Liver (tissue), 9 donors: ENCODE data around the gene BMS1. TPM values are rescaled to one million over a fixed set of nuclear protein-coding genes. Genes with fewer than 3 reads are reported as not detected.

Experiments
- DNase-seq: peaks from one replicate; pipeline ENCODE4 v3.0.0-alpha.2; 2017; ENCODE audit warnings: low spot score
- H3K27ac ChIP-seq, 2 donors: one replicate each; pipeline ENCODE4 v1.7.0; 2013; ENCODE audit warnings: inconsistent platforms in 2 of 2, low read length in 2 of 2, control low read depth in 1 of 2, low read depth in 1 of 2, mild to moderate bottlenecking in 1 of 2
- H3K27me3 ChIP-seq, 4 donors: one replicate each; pipeline versions ENCODE4 v1.6.1 to v1.7.0; 2013; ENCODE audit warnings: low read length in 3 of 4, inconsistent platforms in 1 of 4, mild to moderate bottlenecking in 1 of 4, moderate library complexity in 1 of 4; ENCODE audit not compliant: control insufficient read depth in 4 of 4, insufficient read depth in 4 of 4
- H3K36me3 ChIP-seq, 4 donors: one replicate each; pipeline versions ENCODE4 v1.6.1 to v1.7.0; 2013; ENCODE audit warnings: low read length in 3 of 4, mild to moderate bottlenecking in 3 of 4, low read depth in 1 of 4, moderate library complexity in 1 of 4; ENCODE audit not compliant: control insufficient read depth in 4 of 4, insufficient read depth in 3 of 4
- H3K4me1 ChIP-seq, 4 donors: one replicate each; pipeline versions ENCODE4 v1.6.1 to v1.7.0; 2013; ENCODE audit warnings: low read length in 3 of 4, mild to moderate bottlenecking in 3 of 4, moderate library complexity in 1 of 4; ENCODE audit not compliant: control insufficient read depth in 4 of 4, insufficient read depth in 4 of 4
- H3K4me3 ChIP-seq, 3 donors: one replicate each; pipeline versions ENCODE4 v1.6.1 to v1.7.0; 2013; ENCODE audit warnings: low read length in 3 of 3, control low read depth in 1 of 3, low read depth in 1 of 3, mild to moderate bottlenecking in 1 of 3
- H3K9ac ChIP-seq, 2 donors: one replicate each; pipeline ENCODE4 v1.7.0; 2013; ENCODE audit warnings: low read length in 2 of 2, mild to moderate bottlenecking in 2 of 2, moderate library complexity in 2 of 2, control low read depth in 1 of 2, low read depth in 1 of 2
- H3K9me3 ChIP-seq, 4 donors: one replicate each; pipeline versions ENCODE4 v1.6.1 to v1.7.0; 2013; ENCODE audit warnings: low read length in 3 of 4; ENCODE audit not compliant: control insufficient read depth in 4 of 4
- EGR1 ChIP-seq, 2 donors: IDR thresholded peaks; 2 replicates each; pipeline ENCODE4 v1.6.1; 2016 to 2018; ENCODE audit warnings: antibody characterized with exemption in 2 of 2, low read depth in 2 of 2
- FOXA1 ChIP-seq: IDR thresholded peaks from 2 replicates; pipeline ENCODE4 v1.6.1; 2016; ENCODE audit warnings: antibody characterized with exemption
- GABPA ChIP-seq, 2 donors: IDR thresholded peaks in 1 of 2; conservative IDR thresholded peaks in 1 of 2; 2 replicates each; pipeline ENCODE4 v1.6.1; 2016; ENCODE audit warnings: antibody characterized with exemption in 2 of 2, mild to moderate bottlenecking in 1 of 2, moderate library complexity in 1 of 2
- HNF4A ChIP-seq, 2 donors: conservative IDR thresholded peaks; 2 replicates each; pipeline ENCODE4 v1.6.1; 2016; ENCODE audit warnings: antibody characterized with exemption in 2 of 2, mild to moderate bottlenecking in 2 of 2
- HNF4G ChIP-seq: IDR thresholded peaks from 2 replicates; pipeline ENCODE4 v1.6.1; 2016; ENCODE audit warnings: antibody characterized with exemption
- JUND ChIP-seq, 2 donors: IDR thresholded peaks; 2 replicates each; pipeline ENCODE4 v1.6.1; 2016; ENCODE audit warnings: antibody characterized with exemption in 2 of 2
- RAD21 ChIP-seq, 2 donors: IDR thresholded peaks; 2 replicates each; pipeline ENCODE4 v1.6.1; 2016; ENCODE audit warnings: antibody characterized with exemption in 2 of 2, mild to moderate bottlenecking in 2 of 2
- RXRA ChIP-seq, 2 donors: IDR thresholded peaks; 2 replicates each; pipeline ENCODE4 v1.6.1; 2017 to 2018; ENCODE audit warnings: antibody characterized with exemption in 2 of 2, mild to moderate bottlenecking in 1 of 2
- TAF1 ChIP-seq: conservative IDR thresholded peaks from 2 replicates; pipeline ENCODE4 v1.6.1; 2016; ENCODE audit warnings: antibody characterized with exemption, mild to moderate bottlenecking
- WGBS: extraction: QIAGEN DNeasy Blood & Tissue Kit; methylation state at CpG from one replicate; pipeline ENCODE4 v1.1.7; 2013; 5-methylcytosine and 5-hydroxymethylcytosine counted together
- polyA plus RNA-seq, 2 donors: library from polyadenylated mRNA; stranded (reverse) in 1 of 2; unstranded in 1 of 2; fragments of 200-250 nt in 1 of 2; fragments of >200 nt in 1 of 2; fragmentation: Nextera tagmentation in 1 of 2; extraction: Ambion mirVana in 1 of 2; gene quantifications; one replicate each; pipeline versions ENCODE4 v1.2.1 to v1.2.3, GENCODE V29; 2013 to 2015
- total RNA-seq, 2 donors: library from RNA; depleted of rRNA; stranded (reverse); fragments of >200 nt; gene quantifications; one replicate each; pipeline ENCODE4 v1.2.3, GENCODE V29; 2014
- TF ChIP-seq, protein P1 (sequence below): fragments of 150-350 bp; IDR thresholded peaks from 2 replicates; pipeline ENCODE4 v1.5.1; 2017; ENCODE audit warnings: improper control_type of control experiment, low read depth, low read length; ENCODE audit not compliant: missing input control
- TF ChIP-seq, protein P2 (sequence below): IDR thresholded peaks from 2 replicates; pipeline ENCODE4 v1.6.1; 2016; ENCODE audit warnings: antibody characterized with exemption
- TF ChIP-seq, protein P3 (sequence below): IDR thresholded peaks from 2 replicates; pipeline ENCODE4 v1.6.1; 2016; ENCODE audit warnings: antibody characterized with exemption
- TF ChIP-seq, protein P4 (sequence below): IDR thresholded peaks from 2 replicates; pipeline ENCODE4 v1.6.1; 2016; ENCODE audit warnings: antibody characterized with exemption, mild to moderate bottlenecking
- donor health status: healthy.
- donor health status: healthy.
- donor health status: healthy.
- donor health status: healthy.
- donor health status: healthy.

The BMS1 gene
- total and polyA plus RNA-seq, 4 donors = 3.6 to 10.4 (median 5.2) TPM

DNA sequence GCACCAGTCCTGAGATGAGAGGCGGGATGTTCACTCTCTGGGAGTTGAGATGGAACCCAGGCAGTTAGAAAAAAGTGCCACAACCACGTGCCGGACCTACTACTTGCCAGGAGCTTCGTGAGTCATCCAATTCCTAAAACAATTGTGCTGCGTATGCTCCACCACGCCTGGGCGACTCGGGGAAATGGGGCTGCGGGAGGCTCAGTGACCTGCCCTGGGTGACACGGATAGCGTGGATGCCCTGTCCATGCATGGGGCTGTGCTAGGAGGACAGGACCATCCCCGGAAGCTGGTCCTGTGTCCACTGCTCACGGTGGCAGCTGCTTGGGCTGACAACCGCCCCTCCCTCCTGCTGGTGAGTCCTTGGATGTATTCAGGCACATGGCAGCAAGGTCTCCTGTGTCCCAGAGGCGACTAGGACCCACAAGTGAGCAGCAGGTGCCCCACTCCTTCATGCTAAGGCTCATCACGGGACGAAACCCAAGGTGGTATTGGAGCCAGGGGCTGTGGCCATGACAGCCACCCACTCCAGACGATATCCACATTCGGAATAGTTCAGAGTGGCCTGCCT is 90.4 kb downstream of the BMS1 start (continued):
- TF ChIP-seq, protein P1, sequence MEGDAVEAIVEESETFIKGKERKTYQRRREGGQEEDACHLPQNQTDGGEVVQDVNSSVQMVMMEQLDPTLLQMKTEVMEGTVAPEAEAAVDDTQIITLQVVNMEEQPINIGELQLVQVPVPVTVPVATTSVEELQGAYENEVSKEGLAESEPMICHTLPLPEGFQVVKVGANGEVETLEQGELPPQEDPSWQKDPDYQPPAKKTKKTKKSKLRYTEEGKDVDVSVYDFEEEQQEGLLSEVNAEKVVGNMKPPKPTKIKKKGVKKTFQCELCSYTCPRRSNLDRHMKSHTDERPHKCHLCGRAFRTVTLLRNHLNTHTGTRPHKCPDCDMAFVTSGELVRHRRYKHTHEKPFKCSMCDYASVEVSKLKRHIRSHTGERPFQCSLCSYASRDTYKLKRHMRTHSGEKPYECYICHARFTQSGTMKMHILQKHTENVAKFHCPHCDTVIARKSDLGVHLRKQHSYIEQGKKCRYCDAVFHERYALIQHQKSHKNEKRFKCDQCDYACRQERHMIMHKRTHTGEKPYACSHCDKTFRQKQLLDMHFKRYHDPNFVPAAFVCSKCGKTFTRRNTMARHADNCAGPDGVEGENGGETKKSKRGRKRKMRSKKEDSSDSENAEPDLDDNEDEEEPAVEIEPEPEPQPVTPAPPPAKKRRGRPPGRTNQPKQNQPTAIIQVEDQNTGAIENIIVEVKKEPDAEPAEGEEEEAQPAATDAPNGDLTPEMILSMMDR = no peak
- no peak for TF ChIP-seq FOXA1
- TF ChIP-seq, protein P2, sequence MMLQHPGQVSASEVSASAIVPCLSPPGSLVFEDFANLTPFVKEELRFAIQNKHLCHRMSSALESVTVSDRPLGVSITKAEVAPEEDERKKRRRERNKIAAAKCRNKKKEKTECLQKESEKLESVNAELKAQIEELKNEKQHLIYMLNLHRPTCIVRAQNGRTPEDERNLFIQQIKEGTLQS = no peak
- no peak for TF ChIP-seq HNF4A (conservative IDR thresholded peaks at IDR 0.05)
- no peak for TF ChIP-seq RAD21 (IDR thresholded peaks at IDR 0.05)

DNA sequence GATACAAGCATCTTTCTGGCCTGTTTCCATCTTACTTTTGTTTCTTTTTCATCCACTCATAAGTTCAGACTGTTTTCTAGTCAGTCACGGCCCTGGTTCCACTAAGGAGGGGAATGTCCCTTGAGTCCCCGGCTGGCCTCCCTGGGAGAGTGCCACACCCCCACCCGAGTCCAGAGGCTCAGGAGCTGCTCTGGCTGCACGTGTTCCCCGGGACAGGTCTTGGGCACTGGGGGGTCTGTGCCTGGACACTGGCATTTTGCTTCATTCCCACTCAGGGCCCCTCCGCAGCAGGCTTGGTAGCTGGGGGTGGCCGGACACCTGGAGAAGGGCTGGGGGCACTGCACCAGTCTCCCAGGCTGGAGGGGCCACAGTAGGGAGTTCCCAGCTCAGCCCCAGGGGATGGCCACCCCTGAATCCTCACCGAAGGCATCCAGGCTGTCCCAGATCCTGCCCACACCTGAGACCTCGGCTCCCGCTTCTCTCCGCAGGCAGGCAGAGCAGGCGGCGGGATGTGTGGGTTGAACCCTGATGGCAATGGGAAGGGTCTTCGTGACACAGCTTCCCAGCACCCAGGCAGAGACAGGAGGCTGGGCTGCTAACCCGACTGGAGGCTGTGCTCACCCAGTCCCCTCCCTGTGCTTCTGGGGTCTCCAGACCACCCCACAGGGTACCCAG is 92.3 kb downstream of the BMS1 start:
- Histone ChIP-seq H3K9me3 (no peaks in the 10 kb centered on the region), H3K4me1 (peaks cover 0 to 9% (median 0%) of the 10 kb centered on the region in 4 donors), H3K27me3 (no peaks in the 10 kb centered on the region), H3K4me3 (no peak overlapping the region), H3K27ac (no peak overlapping the region), H3K36me3 (peaks cover 0 to 1% (median 0%) of the 10 kb centered on the region in 4 donors), H3K9ac (no peak overlapping the region)
- DNase-seq = no peak
- 76% methylated on average over 15 of the region's 15 CpGs for WGBS
- no peak for TF ChIP-seq HNF4G
- TF ChIP-seq TAF1 = no peak
- TF ChIP-seq, protein P3, sequence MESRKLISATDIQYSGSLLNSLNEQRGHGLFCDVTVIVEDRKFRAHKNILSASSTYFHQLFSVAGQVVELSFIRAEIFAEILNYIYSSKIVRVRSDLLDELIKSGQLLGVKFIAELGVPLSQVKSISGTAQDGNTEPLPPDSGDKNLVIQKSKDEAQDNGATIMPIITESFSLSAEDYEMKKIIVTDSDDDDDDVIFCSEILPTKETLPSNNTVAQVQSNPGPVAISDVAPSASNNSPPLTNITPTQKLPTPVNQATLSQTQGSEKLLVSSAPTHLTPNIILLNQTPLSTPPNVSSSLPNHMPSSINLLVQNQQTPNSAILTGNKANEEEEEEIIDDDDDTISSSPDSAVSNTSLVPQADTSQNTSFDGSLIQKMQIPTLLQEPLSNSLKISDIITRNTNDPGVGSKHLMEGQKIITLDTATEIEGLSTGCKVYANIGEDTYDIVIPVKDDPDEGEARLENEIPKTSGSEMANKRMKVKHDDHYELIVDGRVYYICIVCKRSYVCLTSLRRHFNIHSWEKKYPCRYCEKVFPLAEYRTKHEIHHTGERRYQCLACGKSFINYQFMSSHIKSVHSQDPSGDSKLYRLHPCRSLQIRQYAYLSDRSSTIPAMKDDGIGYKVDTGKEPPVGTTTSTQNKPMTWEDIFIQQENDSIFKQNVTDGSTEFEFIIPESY = no peak
- TF ChIP-seq, protein P2 = no peak
- TF ChIP-seq, protein P4, sequence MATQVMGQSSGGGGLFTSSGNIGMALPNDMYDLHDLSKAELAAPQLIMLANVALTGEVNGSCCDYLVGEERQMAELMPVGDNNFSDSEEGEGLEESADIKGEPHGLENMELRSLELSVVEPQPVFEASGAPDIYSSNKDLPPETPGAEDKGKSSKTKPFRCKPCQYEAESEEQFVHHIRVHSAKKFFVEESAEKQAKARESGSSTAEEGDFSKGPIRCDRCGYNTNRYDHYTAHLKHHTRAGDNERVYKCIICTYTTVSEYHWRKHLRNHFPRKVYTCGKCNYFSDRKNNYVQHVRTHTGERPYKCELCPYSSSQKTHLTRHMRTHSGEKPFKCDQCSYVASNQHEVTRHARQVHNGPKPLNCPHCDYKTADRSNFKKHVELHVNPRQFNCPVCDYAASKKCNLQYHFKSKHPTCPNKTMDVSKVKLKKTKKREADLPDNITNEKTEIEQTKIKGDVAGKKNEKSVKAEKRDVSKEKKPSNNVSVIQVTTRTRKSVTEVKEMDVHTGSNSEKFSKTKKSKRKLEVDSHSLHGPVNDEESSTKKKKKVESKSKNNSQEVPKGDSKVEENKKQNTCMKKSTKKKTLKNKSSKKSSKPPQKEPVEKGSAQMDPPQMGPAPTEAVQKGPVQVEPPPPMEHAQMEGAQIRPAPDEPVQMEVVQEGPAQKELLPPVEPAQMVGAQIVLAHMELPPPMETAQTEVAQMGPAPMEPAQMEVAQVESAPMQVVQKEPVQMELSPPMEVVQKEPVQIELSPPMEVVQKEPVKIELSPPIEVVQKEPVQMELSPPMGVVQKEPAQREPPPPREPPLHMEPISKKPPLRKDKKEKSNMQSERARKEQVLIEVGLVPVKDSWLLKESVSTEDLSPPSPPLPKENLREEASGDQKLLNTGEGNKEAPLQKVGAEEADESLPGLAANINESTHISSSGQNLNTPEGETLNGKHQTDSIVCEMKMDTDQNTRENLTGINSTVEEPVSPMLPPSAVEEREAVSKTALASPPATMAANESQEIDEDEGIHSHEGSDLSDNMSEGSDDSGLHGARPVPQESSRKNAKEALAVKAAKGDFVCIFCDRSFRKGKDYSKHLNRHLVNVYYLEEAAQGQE = no peak
- TF ChIP-seq, protein P1 = no peak
- TF ChIP-seq RXRA (IDR thresholded peaks at IDR 0.05) = no peak
- TF ChIP-seq JUND (IDR thresholded peaks at IDR 0.05) = no peak
- TF ChIP-seq FOXA1 = no peak
- no peak for TF ChIP-seq HNF4A (conservative IDR thresholded peaks at IDR 0.05)
- TF ChIP-seq EGR1 (IDR thresholded peaks at IDR 0.05; ENCODE audit: low read depth in 2 of 2) = no peak
- TF ChIP-seq GABPA (IDR thresholded peaks at IDR 0.05 in 1 of 2, conservative IDR thresholded peaks at IDR 0.05 in 1 of 2) = no peak
